Activated effector memory CD4-positive, alpha-beta T cell treated with anti-CD3 and anti-CD28 coated beads, Interleukin-2, amount 50 U/mL, for 16 hours (primary cell): Measurements from ENCODE around the gene C3orf52.

Experiments
- DNase-seq: peaks from one replicate; pipeline ENCODE4 v3.0.0-alpha.2; 2020

Gene C3orf52

GRCh38 chr3:112086875-112087524 is 811 bp downstream of the C3orf52 start:
- DNase-seq = no peak

GRCh38 chr3:112087746-112088145 is 1.6 kb downstream of the C3orf52 start:
- no peak for DNase-seq

DNA sequence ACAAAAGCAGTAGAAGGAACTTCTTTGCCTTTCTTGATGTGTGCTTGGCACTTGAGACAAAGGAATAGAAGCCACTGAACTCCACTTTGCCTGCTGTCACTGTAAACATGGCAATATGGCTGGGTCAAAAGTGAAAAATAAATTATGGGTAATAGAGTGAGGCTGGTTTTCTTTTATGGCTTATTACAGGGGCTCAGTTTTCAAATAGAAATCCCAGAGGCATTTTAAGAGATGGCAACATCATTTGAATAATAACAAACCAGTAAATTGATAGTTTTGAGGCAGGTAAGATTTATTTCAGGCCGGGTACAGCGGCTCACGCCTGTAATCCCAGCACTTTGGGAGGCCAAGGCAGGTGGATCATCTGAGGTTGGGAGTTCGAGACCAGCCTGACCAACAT is 2.8 kb downstream of the C3orf52 start:
- DNase-seq = no peak

- no peak for DNase-seq
Measured at GRCh38 chr3:112089956-112090886, 4.0 kb downstream of the C3orf52 start.

DNA sequence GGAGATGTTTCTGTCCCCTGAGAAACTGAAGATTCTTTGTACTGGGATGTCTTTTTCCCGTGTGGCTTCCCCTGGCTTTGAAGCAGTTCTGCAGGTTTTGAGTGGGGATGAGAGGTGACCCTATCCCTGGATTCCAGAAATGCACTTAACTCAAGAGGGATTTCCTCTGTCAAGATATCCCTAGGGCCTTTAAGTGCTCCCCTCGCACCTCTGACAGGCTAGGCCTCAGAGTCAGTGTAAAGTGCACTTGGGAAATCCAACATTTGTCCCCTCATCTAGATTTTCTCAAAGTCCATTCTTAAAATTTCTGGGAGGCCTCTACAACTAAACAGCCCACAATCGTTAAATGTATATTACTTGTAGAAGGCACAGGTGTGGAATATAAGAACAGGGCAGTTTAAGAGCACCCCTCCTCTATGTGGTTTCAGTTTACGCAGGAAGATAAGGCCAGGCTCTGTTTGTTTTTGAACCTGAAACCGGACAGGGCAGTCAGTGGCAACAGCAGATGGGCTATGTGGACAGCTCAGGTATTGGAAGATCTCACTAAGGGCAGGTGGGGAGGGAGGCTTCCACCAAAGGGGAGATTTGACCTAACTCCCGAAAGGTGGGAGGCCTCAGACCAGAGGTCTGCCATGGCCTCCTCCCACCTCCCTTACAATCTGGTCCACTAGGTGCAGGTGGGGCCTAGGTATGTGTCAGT is 4.8 kb downstream of the C3orf52 start:
- no peak for DNase-seq

DNA sequence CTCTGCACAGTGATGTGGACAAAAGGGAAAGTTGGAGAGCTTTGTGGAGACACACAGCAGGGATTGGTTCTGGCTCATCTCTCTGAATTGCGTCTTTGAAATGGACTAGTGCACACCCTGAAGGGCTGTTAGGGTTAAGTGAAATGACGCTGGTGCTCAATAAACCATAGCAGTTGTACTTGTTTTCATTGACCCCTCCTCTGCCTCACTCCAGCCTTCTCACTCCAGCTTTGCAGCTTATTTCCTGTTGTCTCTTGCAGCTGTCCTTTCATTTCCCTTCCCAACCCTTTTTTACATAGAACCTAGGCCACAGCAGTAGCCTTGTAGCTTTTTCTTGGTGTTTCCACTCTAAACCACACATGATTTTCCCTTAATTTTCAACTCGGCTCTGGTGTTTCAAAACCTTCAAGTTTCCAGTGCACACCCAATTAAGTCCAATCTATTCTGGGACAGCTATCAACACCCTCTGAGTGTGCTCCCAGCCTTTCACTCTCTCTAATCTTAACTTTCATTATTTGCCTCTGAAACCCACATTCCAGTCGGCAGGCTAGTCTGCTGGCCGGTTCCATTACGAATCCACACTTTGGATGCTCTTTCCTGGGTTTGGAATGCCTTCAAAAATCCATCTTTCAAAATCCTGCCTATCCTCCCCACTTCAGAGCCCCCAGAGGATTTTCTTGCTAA is 6.4 kb downstream of the C3orf52 start:
- DNase-seq = no peak

GRCh38 chr3:112093180-112093522 is 7.0 kb downstream of the C3orf52 start:
- no peak for DNase-seq

DNA sequence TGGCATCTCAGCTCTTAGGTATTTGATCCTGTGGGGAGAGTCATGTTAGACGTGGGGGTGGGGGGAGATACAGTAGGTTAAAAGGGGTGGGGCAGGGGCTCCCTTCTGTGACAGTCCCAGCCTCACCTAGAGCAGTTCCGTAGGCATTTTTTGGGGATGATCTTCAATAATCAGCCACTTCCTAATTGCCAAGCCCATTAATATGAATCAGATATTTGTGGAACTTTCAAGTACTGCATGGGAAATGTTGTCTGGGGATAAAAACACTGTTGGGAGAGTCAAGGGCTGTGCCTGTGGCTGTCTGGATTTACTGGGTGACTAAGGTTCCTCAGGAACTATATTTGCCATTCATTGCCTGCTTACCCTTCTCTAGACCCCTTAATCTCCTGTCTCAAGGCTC is 9.5 kb downstream of the C3orf52 start:
- no peak for DNase-seq

- DNase-seq = no peak
Measured at GRCh38 chr3:112096176-112096575, 10.0 kb downstream of the C3orf52 start.

GRCh38 chr3:112097378-112097777 is 11.2 kb downstream of the C3orf52 start:
- DNase-seq = no peak

- DNase-seq = no peak
Measured at GRCh38 chr3:112101916-112102315, 15.7 kb downstream of the C3orf52 start.

GRCh38 chr3:112104774-112105173 is 18.6 kb downstream of the C3orf52 start:
- DNase-seq = no peak

DNA sequence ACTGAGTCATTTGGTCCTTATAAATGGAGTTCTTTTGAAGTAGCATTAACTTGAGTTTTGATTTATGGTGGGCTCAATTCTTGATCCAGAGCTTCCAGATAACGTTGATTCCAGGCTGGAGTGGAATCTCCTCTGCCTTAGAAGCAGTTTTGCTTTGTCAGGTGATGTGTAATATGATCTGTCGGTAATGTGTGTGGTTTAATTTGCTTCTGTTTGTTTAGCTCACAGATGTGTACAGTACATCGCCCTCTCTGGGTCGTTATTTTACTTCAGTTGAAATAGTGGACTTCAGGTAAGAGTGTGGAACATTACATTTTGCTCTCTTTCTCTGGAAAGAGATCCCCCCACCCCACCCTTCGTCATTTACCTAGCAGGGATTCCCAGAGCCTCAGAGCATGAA is 23.1 kb downstream of the C3orf52 start:
- no peak for DNase-seq

- peak; percentile 80 for DNase-seq
Measured at GRCh38 chr3:112111785-112112402, 25.7 kb downstream of the C3orf52 start.

DNA sequence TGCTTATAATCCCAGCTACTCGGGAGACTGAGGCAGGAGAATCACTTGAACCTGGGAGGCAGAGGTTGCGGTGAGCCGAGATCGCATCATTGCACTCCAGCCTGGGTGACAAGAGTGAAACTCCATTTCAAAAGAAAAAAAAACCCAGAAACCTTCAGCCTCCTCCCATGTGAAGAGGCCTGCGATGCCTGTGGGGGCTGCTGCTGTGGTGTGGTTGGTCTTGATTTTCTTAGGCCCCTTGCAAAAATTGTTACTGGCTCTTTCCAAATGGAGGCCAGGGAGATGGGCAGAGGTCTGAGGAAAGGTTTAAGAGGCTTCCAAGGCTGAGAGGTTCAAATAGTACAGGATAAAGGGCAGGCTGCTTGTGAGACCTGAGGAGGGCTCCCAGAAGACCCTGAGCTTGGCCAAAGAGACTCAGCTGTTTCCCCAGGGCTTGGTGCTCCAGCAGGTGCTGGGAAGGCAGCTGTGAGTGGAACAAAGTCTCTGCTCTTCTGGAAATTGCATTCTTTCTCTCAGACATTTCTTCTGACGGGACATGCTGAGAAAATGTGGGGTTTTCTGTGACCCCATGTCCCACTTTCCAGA is 28.5 kb downstream of the C3orf52 start:
- no peak for DNase-seq

DNA sequence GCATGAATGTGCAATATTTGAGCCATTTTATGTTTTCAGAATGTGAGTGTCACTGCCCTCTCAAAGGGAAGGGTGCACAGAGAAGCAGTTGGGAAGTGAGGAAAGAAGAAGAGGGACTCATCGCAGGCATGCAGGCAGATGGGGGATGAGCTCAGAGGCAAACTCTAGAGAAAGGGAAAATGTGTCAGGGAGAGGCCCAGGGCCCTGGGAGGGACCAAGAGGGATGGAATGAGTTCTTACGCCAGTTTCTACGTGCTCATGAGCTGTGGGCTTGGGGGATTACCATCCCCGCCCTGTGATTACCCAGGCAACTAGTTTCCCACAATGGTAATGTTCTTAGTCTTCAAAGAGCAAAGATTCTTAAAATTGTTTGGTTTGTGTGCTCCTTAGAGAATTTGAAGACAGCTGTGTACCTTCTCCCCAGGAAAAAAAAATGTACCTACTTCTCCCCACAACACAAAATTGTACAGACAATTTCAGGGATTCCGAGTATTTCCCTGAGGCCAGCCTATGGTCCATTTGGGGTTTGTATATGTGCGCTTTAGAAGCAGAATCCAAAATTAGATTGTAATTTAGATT is 29.1 kb downstream of the C3orf52 start:
- no peak for DNase-seq

- no peak for DNase-seq
Measured at GRCh38 chr3:112115806-112116383, 29.7 kb downstream of the C3orf52 start.

GRCh38 chr3:112116748-112117186 is 30.6 kb downstream of the C3orf52 start:
- DNase-seq = no peak

DNA sequence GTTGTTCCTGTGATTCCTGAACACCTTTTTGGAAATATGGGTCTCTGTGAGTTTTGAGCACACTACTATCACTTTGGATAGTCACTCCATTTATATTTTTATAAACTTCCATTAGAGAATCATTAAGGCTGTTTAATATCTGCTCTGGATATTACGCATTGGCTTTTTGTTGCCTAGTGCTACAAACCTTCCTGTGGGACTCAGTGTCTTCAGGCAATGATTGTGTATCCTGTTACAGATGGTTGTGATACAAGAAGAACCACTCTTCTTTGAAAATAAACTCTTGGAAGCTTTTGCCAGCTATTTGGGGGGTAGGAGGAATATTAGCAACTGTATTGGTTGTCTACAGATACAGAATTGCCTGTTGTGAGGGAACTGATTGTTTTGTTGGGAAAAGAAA is 31.2 kb downstream of the C3orf52 start:
- no peak for DNase-seq

- no peak for DNase-seq
Measured at GRCh38 chr3:112117841-112118571, 31.8 kb downstream of the C3orf52 start.
